ENCODE data around the gene RAPGEF1. TPM values are rescaled to one million over a fixed set of nuclear protein-coding genes. Genes with fewer than 3 reads are reported as not detected.
A peak's percentile ranks its signal among the peaks of the same experiment; 100 is the strongest.

Gene RAPGEF1
- total and polyA plus RNA-seq, 2 experiments from 2014 or later: 9.9 to 82.8 TPM

GRCh38 chr9:131682261-131682660 lies 57.6 kb downstream of the RAPGEF1 start:
- no peak overlapping the region for H2AFZ ChIP-seq
- Mint-ChIP-seq H3K27ac (peak overlapping the region; percentile 72), H3K9me3 (peaks cover 31% of the 10 kb centered on the region), H3K4me3 (no peak overlapping the region), H3K27me3 (ENCODE audit: insufficient read depth, low read depth, poor library complexity) (peaks cover 12% of the 10 kb centered on the region), H3K36me3 (ENCODE audit: low read depth) (peaks cover 41% of the 10 kb centered on the region), H3K4me1 (peaks cover 78% of the 10 kb centered on the region)
- TF ChIP-seq EZH2 (IDR thresholded peaks at IDR 0.05; ENCODE audit: low read depth, unreplicated experiment) (no peak), POLR2AphosphoS5 (IDR thresholded peaks at IDR 0.05; ENCODE audit: low read depth) (no peak), ETS1 (IDR thresholded peaks at IDR 0.05) (no peak), EZH2phosphoT487 (IDR thresholded peaks at IDR 0.05; ENCODE audit: unreplicated experiment) (no peak), ZNF331 (CRISPR knock-in tag; IDR thresholded peaks at IDR 0.05; ENCODE audit: low read depth) (no peak), CREB1 (CRISPR knock-in tag; IDR thresholded peaks at IDR 0.05; ENCODE audit: low read depth) (no peak), JUNB (IDR thresholded peaks at IDR 0.05; ENCODE audit: unreplicated experiment) (no peak), ZNF114 (CRISPR knock-in tag; IDR thresholded peaks at IDR 0.05) (no peak), STAT1 (IDR thresholded peaks at IDR 0.05; ENCODE audit: unreplicated experiment) (no peak), NANOG (IDR thresholded peaks at IDR 0.05; ENCODE audit: borderline replicate concordance) (no peak)
- TF ChIP-seq, protein P1, sequence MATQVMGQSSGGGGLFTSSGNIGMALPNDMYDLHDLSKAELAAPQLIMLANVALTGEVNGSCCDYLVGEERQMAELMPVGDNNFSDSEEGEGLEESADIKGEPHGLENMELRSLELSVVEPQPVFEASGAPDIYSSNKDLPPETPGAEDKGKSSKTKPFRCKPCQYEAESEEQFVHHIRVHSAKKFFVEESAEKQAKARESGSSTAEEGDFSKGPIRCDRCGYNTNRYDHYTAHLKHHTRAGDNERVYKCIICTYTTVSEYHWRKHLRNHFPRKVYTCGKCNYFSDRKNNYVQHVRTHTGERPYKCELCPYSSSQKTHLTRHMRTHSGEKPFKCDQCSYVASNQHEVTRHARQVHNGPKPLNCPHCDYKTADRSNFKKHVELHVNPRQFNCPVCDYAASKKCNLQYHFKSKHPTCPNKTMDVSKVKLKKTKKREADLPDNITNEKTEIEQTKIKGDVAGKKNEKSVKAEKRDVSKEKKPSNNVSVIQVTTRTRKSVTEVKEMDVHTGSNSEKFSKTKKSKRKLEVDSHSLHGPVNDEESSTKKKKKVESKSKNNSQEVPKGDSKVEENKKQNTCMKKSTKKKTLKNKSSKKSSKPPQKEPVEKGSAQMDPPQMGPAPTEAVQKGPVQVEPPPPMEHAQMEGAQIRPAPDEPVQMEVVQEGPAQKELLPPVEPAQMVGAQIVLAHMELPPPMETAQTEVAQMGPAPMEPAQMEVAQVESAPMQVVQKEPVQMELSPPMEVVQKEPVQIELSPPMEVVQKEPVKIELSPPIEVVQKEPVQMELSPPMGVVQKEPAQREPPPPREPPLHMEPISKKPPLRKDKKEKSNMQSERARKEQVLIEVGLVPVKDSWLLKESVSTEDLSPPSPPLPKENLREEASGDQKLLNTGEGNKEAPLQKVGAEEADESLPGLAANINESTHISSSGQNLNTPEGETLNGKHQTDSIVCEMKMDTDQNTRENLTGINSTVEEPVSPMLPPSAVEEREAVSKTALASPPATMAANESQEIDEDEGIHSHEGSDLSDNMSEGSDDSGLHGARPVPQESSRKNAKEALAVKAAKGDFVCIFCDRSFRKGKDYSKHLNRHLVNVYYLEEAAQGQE (IDR thresholded peaks at IDR 0.05; ENCODE audit: unreplicated experiment): no peak
- TF ChIP-seq, protein P2, sequence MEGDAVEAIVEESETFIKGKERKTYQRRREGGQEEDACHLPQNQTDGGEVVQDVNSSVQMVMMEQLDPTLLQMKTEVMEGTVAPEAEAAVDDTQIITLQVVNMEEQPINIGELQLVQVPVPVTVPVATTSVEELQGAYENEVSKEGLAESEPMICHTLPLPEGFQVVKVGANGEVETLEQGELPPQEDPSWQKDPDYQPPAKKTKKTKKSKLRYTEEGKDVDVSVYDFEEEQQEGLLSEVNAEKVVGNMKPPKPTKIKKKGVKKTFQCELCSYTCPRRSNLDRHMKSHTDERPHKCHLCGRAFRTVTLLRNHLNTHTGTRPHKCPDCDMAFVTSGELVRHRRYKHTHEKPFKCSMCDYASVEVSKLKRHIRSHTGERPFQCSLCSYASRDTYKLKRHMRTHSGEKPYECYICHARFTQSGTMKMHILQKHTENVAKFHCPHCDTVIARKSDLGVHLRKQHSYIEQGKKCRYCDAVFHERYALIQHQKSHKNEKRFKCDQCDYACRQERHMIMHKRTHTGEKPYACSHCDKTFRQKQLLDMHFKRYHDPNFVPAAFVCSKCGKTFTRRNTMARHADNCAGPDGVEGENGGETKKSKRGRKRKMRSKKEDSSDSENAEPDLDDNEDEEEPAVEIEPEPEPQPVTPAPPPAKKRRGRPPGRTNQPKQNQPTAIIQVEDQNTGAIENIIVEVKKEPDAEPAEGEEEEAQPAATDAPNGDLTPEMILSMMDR (conservative IDR thresholded peaks at IDR 0.05; ENCODE audit: low read depth in 2 of 2): no peak
- TF ChIP-seq, protein P3, sequence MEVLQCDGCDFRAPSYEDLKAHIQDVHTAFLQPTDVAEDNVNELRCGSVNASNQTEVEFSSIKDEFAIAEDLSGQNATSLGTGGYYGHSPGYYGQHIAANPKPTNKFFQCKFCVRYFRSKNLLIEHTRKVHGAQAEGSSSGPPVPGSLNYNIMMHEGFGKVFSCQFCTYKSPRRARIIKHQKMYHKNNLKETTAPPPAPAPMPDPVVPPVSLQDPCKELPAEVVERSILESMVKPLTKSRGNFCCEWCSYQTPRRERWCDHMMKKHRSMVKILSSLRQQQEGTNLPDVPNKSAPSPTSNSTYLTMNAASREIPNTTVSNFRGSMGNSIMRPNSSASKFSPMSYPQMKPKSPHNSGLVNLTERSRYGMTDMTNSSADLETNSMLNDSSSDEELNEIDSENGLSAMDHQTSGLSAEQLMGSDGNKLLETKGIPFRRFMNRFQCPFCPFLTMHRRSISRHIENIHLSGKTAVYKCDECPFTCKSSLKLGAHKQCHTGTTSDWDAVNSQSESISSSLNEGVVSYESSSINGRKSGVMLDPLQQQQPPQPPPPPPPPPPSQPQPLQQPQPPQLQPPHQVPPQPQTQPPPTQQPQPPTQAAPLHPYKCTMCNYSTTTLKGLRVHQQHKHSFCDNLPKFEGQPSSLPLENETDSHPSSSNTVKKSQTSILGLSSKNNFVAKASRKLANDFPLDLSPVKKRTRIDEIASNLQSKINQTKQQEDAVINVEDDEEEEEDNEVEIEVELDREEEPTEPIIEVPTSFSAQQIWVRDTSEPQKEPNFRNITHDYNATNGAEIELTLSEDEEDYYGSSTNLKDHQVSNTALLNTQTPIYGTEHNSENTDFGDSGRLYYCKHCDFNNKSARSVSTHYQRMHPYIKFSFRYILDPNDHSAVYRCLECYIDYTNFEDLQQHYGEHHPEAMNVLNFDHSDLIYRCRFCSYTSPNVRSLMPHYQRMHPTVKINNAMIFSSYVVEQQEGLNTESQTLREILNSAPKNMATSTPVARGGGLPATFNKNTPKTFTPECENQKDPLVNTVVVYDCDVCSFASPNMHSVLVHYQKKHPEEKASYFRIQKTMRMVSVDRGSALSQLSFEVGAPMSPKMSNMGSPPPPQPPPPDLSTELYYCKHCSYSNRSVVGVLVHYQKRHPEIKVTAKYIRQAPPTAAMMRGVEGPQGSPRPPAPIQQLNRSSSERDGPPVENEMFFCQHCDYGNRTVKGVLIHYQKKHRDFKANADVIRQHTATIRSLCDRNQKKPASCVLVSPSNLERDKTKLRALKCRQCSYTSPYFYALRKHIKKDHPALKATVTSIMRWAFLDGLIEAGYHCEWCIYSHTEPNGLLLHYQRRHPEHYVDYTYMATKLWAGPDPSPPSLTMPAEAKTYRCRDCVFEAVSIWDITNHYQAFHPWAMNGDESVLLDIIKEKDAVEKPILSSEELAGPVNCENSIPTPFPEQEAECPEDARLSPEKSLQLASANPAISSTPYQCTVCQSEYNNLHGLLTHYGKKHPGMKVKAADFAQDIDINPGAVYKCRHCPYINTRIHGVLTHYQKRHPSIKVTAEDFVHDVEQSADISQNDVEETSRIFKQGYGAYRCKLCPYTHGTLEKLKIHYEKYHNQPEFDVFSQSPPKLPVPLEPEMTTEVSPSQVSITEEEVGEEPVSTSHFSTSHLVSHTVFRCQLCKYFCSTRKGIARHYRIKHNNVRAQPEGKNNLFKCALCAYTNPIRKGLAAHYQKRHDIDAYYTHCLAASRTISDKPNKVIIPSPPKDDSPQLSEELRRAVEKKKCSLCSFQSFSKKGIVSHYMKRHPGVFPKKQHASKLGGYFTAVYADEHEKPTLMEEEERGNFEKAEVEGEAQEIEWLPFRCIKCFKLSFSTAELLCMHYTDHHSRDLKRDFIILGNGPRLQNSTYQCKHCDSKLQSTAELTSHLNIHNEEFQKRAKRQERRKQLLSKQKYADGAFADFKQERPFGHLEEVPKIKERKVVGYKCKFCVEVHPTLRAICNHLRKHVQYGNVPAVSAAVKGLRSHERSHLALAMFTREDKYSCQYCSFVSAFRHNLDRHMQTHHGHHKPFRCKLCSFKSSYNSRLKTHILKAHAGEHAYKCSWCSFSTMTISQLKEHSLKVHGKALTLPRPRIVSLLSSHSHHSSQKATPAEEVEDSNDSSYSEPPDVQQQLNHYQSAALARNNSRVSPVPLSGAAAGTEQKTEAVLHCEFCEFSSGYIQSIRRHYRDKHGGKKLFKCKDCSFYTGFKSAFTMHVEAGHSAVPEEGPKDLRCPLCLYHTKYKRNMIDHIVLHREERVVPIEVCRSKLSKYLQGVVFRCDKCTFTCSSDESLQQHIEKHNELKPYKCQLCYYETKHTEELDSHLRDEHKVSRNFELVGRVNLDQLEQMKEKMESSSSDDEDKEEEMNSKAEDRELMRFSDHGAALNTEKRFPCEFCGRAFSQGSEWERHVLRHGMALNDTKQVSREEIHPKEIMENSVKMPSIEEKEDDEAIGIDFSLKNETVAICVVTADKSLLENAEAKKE (CRISPR knock-in tag; IDR thresholded peaks at IDR 0.05): no peak
- H3K4me1 ChIP-seq (ENCODE audit: insufficient read depth): peaks cover 69% of the 10 kb centered on the region
- no peaks in the 10 kb centered on the region; the same call in none of the 2 replicates for H3F3A ChIP-seq (replicated peaks; ENCODE audit: low read depth)
- H3K27me3 ChIP-seq (ENCODE audit: insufficient read depth): no peaks in the 10 kb centered on the region
- H3K9me2 ChIP-seq (ENCODE audit: insufficient read depth): peaks cover 5% of the 10 kb centered on the region; the same call in 1 of the 2 replicates
- DNase-seq (ENCODE audit: low spot score): no peak
- H3K27ac ChIP-seq (ENCODE audit: low read depth): peak overlapping the region; percentile 87
- peak overlapping the region; percentile 60 for H3K4me2 ChIP-seq
- no peaks in the 10 kb centered on the region for H4K20me1 ChIP-seq (replicated peaks; ENCODE audit: insufficient read depth)
- H3K79me2 ChIP-seq (replicated peaks; ENCODE audit: insufficient read depth): peaks cover 65% of the 10 kb centered on the region
- no peaks in the 10 kb centered on the region for H3K36me3 ChIP-seq (ENCODE audit: insufficient read depth)
- no peak for ATAC-seq
- 0 out of 2 replicates have a peak overlapping the region, but pooled peaks have one; percentile 13 for H3K4me3 ChIP-seq
